COLO668 (cell line): ENCODE data around the gene TBC1D30.

Source experiments
- DNase-seq: peaks from one replicate; lab custom pipeline; 2025; ENCODE audit not compliant: unreplicated experiment; lab: John Stamatoyannopoulos, UW

The TBC1D30 gene

GRCh38 chr12:64903479-64904152, 79.2 kb downstream of the TBC1D30 start:
- DNase-seq, result no peak

- DNase-seq, result no peak
Measured at GRCh38 chr12:64907097-64907496, 82.7 kb downstream of the TBC1D30 start.

GRCh38 chr12:64909124-64909523, 84.7 kb downstream of the TBC1D30 start:
- DNase-seq, result no peak

GRCh38 chr12:64911081-64911480, 86.6 kb downstream of the TBC1D30 start:
- no peak for DNase-seq

DNA sequence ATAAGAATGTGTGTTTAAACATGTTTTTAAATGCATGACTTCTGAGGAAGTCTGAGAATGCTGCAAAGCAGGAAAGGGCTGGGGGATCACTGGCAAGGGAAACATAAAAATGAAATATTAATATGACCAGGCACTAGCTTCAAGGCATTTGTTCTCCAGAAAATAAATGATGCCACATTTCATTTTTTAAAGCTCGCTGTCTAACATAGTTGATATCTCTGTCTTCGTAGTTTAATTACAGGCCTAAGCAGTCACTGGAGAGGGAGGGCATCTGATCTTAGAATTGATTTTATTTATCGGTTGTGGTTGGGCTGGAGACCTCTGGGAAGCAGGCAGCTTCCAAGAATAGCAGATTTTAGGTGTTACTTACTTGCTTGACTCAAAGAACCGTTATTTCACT, 87.5 kb downstream of the TBC1D30 start:
- DNase-seq, result no peak

GRCh38 chr12:64912516-64913255, 88.2 kb downstream of the TBC1D30 start:
- no peak for DNase-seq

DNA sequence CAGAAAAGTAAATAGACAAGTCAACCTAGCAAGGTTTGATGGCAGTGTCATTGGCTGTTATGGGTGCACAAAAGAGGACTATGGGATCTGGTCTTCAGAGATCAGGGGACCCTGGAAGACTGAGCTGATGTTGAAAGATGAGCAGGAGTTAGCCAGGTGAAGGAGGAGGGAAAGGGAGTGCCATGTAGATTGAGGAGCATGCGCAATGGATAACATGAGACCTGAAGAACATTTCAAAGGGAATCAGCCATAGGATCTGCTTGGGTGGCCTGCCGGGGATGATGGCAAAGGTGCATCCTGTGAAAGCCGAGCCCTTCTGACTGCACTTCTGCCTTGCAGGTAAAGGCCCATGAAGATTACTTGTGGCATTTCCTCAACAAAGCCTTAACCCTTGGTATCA, 90.8 kb downstream of the TBC1D30 start:
- DNase-seq, result no peak

DNA sequence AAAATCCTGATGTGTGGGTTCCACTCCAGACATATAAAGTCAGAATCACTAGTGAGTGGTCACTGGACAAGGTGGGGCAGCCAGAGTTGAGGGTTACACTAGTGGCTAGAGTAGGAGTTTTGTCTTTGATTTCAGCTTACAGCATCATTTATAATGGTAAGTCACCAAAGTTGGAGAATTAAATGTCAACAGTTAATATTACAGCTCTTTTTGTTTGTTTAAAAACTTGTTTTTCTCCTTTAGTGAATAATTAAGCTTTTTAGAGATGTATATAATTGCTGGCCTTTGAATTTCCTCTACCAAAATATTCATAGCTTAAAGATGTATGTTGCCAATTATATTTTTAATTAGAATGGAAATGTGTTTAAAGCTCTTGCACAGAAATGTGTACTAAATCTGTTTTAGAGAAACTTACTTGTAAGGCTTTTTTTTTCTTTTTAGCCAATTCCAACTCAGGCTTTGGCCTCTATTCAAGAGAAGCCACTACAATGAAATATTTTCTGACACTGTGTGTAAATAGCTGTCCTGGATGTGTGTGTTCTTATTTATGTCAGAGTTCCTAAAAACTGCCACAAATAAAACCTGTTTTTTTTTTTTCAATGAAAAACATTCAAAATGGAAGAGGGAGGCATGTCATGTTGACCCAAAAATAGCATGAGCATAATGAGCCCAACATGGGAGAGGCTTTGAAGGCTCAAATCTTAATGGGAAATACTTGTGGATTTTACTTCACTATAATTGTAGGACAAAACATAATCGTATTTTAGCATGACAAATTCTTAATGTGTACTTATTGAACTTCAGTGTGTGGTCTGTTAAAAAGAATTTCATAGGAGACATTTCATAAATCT, 92.2 kb downstream of the TBC1D30 start:
- DNase-seq, result no peak

DNA sequence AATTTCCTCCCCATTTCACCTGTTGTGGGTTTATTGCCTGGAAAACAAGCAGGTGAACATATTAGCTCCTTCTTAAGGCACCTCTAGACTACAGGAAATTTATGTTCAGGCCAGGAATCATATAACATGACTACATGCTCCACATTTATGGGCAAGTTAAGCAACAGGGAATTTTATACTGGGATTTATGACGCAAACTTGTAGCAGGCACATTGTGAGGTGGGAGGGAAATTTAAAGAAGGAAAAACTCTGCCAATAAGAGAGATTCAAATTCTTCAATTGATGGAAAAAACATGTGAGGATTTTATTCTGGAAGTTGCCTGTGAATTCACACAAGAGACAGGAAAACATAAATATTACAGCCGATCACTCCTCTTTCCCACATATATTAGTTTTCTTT, 93.9 kb downstream of the TBC1D30 start:
- DNase-seq, result no peak

- no peak for DNase-seq
Measured at GRCh38 chr12:64918801-64919200, 94.4 kb downstream of the TBC1D30 start.

DNA sequence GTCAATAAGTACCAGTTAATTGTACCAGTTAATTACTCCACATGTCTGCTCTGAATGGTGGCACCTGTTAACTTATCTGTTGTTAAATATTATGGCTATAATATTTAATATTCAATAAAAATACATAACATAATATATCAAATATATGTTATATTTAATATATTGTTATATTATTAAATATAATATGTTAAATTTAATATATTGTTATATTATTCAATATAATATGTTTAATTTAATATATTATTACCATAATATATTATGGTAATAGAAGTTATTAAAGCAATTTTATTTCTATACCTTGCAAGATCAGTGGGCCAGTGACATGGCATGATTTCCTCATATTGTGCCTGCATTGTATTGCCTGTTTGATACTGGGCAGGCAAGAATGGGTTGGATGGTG, 98.4 kb downstream of the TBC1D30 start:
- no peak for DNase-seq

GRCh38 chr12:64923536-64923935, 99.1 kb downstream of the TBC1D30 start:
- DNase-seq, result no peak
